Measurements from ENCODE around the gene DRC1.

GRCh38 chr2:26456440-26457250, 54.9 kb downstream of the DRC1 start:
- TF ChIP-seq CTCF (IDR thresholded peaks at IDR 0.05) (no peak), POLR2AphosphoS5 (IDR thresholded peaks at IDR 0.05) (no peak)
